Breast epithelium (tissue), 3 donors: ENCODE measurements around the gene UBE3B.

Experiments used
- POLR2A ChIP-seq: fragments of 450-650 bp; IDR thresholded peaks from one replicate; pipeline ENCODE4 v1.6.1; 2016; ENCODE audit warnings: antibody characterized with exemption, mild to moderate bottlenecking, moderate library complexity
- POLR2AphosphoS5 ChIP-seq, 3 donors: sonication (generic); formaldehyde crosslinking; IDR thresholded peaks; one replicate each; pipeline ENCODE4 v1.6.1; 2017; ENCODE audit warnings: antibody characterized with exemption in 3 of 3
- TF ChIP-seq, protein P1 (sequence below), 3 donors: fragments of 450-650 bp; IDR thresholded peaks; one replicate each; pipeline ENCODE4 v1.5.1; 2016 to 2017; ENCODE audit warnings: antibody characterized with exemption in 3 of 3, mild to moderate bottlenecking in 3 of 3, moderate library complexity in 3 of 3

DNA sequence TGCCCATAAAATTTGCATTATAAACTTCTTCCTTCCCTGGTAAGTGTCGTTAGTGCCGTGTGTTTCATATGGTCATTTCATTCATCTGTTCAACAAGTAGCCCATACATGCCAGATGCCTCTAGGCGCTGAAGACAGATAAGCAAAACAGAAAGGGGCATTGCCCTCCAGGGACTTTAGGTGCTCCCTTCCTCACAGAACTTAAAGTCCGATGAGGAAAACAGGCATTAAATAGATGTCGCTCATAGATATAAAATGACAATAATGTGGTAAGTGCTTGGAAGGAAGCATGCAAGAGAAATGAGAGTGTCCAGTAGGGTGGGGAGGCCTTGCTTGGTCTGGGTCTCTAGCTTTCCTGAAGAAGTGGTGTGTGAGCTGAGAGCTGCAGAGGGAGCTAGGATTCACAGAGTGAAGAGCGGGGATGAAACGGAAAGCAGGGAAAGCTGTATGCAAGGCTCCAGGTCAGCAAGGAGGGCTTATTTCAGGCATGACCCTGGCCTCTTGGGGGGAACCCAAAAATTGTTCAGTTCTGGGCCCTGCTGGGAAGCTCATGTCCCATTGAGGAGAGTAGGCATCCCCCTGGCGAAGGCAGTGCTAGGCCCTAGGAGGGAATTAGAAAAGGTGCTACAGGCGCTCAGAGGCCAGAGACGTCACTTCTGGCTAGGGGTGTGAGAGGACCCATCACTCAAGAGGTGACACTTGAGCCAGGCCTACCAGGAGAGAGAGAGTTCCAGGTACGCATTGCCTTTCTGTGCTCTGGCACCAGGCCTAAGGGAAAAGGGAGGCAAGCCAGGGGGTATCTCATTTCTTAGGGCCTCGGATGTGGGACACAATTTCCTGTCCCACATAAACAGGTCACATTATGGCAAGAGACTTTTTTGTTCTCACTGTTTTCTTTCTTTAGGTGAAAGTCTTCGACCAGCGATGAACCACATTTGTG lies 11.9 kb downstream of the UBE3B start:
- TF ChIP-seq, protein P1, sequence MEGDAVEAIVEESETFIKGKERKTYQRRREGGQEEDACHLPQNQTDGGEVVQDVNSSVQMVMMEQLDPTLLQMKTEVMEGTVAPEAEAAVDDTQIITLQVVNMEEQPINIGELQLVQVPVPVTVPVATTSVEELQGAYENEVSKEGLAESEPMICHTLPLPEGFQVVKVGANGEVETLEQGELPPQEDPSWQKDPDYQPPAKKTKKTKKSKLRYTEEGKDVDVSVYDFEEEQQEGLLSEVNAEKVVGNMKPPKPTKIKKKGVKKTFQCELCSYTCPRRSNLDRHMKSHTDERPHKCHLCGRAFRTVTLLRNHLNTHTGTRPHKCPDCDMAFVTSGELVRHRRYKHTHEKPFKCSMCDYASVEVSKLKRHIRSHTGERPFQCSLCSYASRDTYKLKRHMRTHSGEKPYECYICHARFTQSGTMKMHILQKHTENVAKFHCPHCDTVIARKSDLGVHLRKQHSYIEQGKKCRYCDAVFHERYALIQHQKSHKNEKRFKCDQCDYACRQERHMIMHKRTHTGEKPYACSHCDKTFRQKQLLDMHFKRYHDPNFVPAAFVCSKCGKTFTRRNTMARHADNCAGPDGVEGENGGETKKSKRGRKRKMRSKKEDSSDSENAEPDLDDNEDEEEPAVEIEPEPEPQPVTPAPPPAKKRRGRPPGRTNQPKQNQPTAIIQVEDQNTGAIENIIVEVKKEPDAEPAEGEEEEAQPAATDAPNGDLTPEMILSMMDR (IDR thresholded peaks at IDR 0.05) = no peak
- no peak for TF ChIP-seq POLR2A
- TF ChIP-seq POLR2AphosphoS5 (IDR thresholded peaks at IDR 0.05) = no peak
